ENCODE results near the gene KLF12.

GRCh38 chr13:74142257-74142656 is 8.1 kb upstream of the KLF12 start:
- TF ChIP-seq CTCF (IDR thresholded peaks at IDR 0.05) (no peak), POLR2A (IDR thresholded peaks at IDR 0.05) (no peak)

All from testis (tissue), 2 donors.